AG09319 (cell line): ENCODE measurements around the gene GALNT15.

Experiments
- DNase-seq: peaks from one replicate; pipeline ENCODE4 v3.0.0-alpha.2; 2010; ENCODE audit warnings: low read depth; ENCODE audit errors: extremely low read depth
- TF ChIP-seq, protein P1 (sequence below): IDR thresholded peaks from 2 replicates; pipeline ENCODE4 v1.5.1; 2011; ENCODE audit warnings: low read depth, mild to moderate bottlenecking, inconsistent platforms, low read length, moderate library complexity

GALNT15 gene

DNA sequence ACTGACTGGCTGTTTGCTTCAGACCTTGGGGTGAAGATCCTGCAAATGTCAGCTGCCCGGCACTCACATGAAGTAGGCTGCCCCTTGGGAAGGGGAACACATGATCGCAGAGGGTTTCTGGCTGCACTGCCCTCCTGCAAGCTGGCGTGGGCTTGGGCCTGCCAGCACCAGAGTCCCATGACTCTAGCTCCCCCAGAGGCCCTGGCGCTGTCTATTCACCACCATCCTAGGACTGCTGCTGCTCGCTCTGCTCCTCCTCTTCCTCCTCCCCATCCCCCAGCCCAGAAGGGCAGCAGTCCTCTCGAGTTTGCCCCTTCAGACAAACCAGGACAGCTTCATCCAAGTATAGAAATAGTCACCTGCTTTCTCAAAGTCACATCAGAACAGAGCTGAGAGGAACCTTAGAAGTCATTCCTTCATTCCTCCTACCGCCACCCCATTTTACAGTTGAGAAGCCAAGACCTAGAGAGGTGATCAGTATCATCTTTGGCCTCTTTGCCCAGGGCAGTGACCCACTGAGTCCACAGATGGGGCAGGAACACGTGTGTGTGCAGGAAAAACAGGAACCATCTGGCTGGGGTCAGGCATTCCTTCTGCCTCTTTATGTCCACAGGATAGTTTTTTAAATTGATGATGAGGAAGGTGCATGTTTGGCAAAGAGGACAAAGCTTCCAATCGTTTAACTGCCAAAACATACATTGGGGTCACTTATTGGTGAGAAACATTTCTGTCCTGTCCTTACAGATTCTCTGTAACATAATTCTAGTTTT is 77.0 kb downstream of the GALNT15 start:
- DNase-seq, result no peak
- TF ChIP-seq, protein P1, sequence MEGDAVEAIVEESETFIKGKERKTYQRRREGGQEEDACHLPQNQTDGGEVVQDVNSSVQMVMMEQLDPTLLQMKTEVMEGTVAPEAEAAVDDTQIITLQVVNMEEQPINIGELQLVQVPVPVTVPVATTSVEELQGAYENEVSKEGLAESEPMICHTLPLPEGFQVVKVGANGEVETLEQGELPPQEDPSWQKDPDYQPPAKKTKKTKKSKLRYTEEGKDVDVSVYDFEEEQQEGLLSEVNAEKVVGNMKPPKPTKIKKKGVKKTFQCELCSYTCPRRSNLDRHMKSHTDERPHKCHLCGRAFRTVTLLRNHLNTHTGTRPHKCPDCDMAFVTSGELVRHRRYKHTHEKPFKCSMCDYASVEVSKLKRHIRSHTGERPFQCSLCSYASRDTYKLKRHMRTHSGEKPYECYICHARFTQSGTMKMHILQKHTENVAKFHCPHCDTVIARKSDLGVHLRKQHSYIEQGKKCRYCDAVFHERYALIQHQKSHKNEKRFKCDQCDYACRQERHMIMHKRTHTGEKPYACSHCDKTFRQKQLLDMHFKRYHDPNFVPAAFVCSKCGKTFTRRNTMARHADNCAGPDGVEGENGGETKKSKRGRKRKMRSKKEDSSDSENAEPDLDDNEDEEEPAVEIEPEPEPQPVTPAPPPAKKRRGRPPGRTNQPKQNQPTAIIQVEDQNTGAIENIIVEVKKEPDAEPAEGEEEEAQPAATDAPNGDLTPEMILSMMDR, result no peak

GRCh38 chr3:16252243-16252978 is 77.9 kb downstream of the GALNT15 start:
- TF ChIP-seq, protein P1, result no peak
- DNase-seq, result no peak

DNA sequence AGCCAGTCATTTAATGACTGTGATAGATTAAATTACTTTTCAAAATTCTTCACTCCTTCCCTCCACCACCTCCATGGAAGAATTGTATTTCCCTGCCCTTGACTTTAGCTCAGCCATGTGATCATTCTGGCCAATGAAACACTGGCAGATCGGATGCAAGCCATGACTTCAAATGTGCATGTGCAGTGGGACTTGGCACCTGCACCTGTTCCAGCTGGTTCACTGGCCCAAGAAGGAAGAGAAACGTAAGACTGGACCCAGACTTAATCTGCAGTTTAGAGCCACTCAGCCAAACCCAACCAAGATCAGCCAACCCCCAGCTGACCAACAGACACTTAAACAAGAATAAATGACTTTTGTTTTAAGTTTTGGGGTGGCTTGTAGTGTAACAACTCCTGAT is 78.5 kb downstream of the GALNT15 start:
- TF ChIP-seq, protein P1, result no peak
- DNase-seq, result no peak

DNA sequence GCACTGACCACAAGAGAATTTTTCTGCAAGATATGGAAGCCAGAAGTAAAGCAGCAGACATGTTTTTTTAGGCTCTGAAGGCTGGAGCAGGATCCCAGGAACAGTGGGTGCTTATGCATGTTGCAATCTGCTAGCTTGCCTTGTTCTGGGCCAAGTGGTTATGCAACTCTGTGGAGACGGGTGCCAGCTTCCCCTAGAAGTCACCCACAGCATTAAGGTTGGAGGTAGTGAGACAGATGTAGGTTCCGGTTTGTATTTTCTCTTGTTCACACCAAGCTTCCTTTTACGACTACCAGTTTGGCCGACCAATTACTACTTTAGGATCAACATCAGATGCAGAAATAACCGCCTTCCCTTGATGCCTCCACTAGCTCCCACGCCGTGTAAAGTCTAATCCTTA is 79.1 kb downstream of the GALNT15 start:
- TF ChIP-seq, protein P1, result no peak
- no peak for DNase-seq

DNA sequence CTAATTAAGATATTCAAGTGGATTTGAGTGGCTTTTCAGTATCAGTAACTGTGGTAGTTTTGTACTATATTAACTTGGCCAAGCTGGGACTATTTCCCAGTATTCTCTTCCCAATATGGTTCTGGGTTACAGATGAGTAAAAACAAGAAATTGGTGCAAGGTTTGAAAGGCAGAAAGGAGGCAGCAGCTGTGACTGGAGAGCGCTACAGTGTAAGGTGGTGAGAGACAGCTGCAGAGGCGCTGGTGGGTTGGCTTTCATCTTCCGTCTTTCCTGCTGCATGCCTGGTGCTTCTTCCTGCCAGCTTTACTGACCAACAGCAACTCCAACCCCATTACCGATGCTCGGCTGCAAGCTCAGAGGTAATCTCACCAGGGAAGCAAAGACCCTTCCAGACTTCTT is 80.4 kb downstream of the GALNT15 start:
- DNase-seq, result no peak
- TF ChIP-seq, protein P1, result no peak

DNA sequence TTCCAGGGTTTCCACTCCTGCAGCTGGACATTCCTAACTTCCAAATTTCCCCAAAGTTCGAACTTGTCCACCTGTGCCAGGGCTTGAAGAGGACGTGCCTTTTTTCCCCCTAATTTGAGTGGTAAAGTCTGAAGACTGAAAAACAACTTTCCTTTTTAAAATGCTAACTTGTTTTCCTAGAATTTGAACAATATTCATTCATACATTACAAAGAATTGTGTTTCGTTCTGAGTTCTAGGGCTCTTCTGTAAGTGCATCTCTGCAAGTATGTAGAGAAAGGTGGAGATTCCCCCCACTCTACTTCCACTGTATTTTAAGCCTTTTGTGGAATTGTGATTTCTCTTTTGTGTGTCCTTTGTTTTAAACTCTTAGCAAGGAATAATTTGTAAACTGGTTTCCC is 80.8 kb downstream of the GALNT15 start:
- DNase-seq, result no peak
- TF ChIP-seq, protein P1, result no peak

DNA sequence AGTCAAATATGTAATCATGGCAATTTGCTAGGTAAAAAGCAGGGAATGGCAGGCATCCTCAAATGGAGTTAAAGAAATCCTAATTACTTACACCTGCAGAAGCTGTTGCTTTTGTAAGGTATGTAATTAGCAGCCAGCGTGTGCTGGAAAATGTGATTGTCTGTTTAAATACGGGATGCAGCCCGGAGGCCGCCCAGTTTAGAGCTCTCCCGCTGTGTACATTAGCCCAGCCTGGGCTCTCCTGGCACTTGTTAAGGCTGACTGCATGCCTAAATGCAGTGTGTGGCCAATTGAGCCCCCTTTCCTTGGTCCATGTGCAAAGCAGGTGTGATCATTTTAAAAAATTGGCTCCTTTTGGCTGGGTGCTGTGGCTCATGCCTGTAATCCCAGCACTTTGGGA is 81.2 kb downstream of the GALNT15 start:
- TF ChIP-seq, protein P1, result no peak
- DNase-seq, result no peak
